DMS53 treated with DMSO at 0.1 percent for 48 hours (cell line): Measurements from ENCODE around the gene TXNRD1.
"Not testable (repeated sequence)": the region's sequence is repeated elsewhere in the genome, so short reads cannot be mapped to it uniquely, and the experiment has no call there.

Source experiments
- DNase-seq: peaks from one replicate; lab custom pipeline; 2025; ENCODE audit not compliant: unreplicated experiment; lab: John Stamatoyannopoulos, UW

TXNRD1 gene

GRCh38 chr12:104190641-104191176 is 24.9 kb upstream of the TXNRD1 start:
- DNase-seq = no peak

GRCh38 chr12:104197264-104197663 is 18.3 kb upstream of the TXNRD1 start:
- DNase-seq = no peak

GRCh38 chr12:104199964-104200363 is 15.6 kb upstream of the TXNRD1 start:
- no peak for DNase-seq

GRCh38 chr12:104201238-104202001 is 14.2 kb upstream of the TXNRD1 start:
- peak; percentile 69 for DNase-seq

- no peak for DNase-seq
These were observed 10.7 kb upstream of the TXNRD1 start for GRCh38 chr12:104204690-104205480.

GRCh38 chr12:104207416-104208205 is 8.0 kb upstream of the TXNRD1 start:
- DNase-seq = no peak

- DNase-seq = no peak
These were observed 3.1 kb upstream of the TXNRD1 start for GRCh38 chr12:104212516-104212915.

- DNase-seq = peak; percentile 43
These were observed 1.6 kb upstream of the TXNRD1 start for GRCh38 chr12:104213952-104214351.

GRCh38 chr12:104216521-104216924 is 944 bp downstream of the TXNRD1 start:
- DNase-seq = no peak

GRCh38 chr12:104218506-104218905 is 2.9 kb downstream of the TXNRD1 start:
- not testable (repeated sequence) for DNase-seq

- no peak for DNase-seq
These were observed 3.4 kb downstream of the TXNRD1 start for GRCh38 chr12:104218935-104219334.

- DNase-seq = peak; percentile 92
These were observed 3.8 kb downstream of the TXNRD1 start for GRCh38 chr12:104219361-104219892.

GRCh38 chr12:104219908-104220404 is 4.4 kb downstream of the TXNRD1 start:
- DNase-seq = peak; percentile 99

GRCh38 chr12:104220931-104221330 is 5.4 kb downstream of the TXNRD1 start:
- DNase-seq = no peak

- DNase-seq = no peak
These were observed 7.4 kb downstream of the TXNRD1 start for GRCh38 chr12:104222976-104223375.

- DNase-seq = no peak
These were observed 8.1 kb downstream of the TXNRD1 start for GRCh38 chr12:104223712-104224111.

- DNase-seq = no peak
These were observed 11.1 kb downstream of the TXNRD1 start for GRCh38 chr12:104226672-104227071.

- DNase-seq = no peak
These were observed 14.9 kb downstream of the TXNRD1 start for GRCh38 chr12:104230304-104231095.

- DNase-seq = no peak
These were observed 17.2 kb downstream of the TXNRD1 start for GRCh38 chr12:104232609-104233280.
